HepG2 (cell line): ENCODE results near the gene CCNA2. TPM values are rescaled to one million over a fixed set of nuclear protein-coding genes. Genes with fewer than 3 reads are reported as not detected.

Experiments
- CENPBD1 ChIP-seq: sonication (generic); formaldehyde crosslinking; IDR thresholded peaks from 2 replicates; pipeline ENCODE4 v1.8.0; 2022; ENCODE audit warnings: missing genetic modification reagents, low read depth, mild to moderate bottlenecking, borderline replicate concordance
- FOXO1 ChIP-seq: sonication (generic); formaldehyde crosslinking; IDR thresholded peaks from 2 replicates; pipeline ENCODE4 v1.4.0; 2020; ENCODE audit warnings: missing genetic modification reagents
- FOXO4 ChIP-seq: sonication (generic); formaldehyde crosslinking; conservative IDR thresholded peaks from 2 replicates; pipeline ENCODE4 v1.8.1; 2023; ENCODE audit warnings: missing genetic modification reagents
- GLI4 ChIP-seq: sonication (generic); formaldehyde crosslinking; IDR thresholded peaks from 2 replicates; pipeline ENCODE4 v1.5.1; 2020; ENCODE audit warnings: missing genetic modification reagents, mild to moderate bottlenecking, moderate library complexity, borderline replicate concordance
- KDM5A ChIP-seq: fragments of 200-600 bp; sonication (generic); IDR thresholded peaks from 2 replicates; pipeline ENCODE4 v1.7.0; 2018; ENCODE audit warnings: antibody characterized with exemption, mild to moderate bottlenecking, low read length, borderline replicate concordance
- KLF12 ChIP-seq: sonication (generic); formaldehyde crosslinking; IDR thresholded peaks from 2 replicates; pipeline ENCODE4 v1.4.0; 2020; ENCODE audit warnings: missing genetic modification reagents, borderline replicate concordance
- PBX3 ChIP-seq: sonication (generic); formaldehyde crosslinking; IDR thresholded peaks from 2 replicates; pipeline ENCODE4 v1.8.1; 2023; ENCODE audit warnings: missing genetic modification reagents, inconsistent platforms, borderline replicate concordance
- SP4 ChIP-seq: sonication (generic); formaldehyde crosslinking; IDR thresholded peaks from 2 replicates; pipeline ENCODE4 v1.8.1; 2023; ENCODE audit warnings: mild to moderate bottlenecking, missing genetic modification reagents
- SUZ12 ChIP-seq: fragments of 150-350 bp; IDR thresholded peaks from 2 replicates; pipeline ENCODE4 v1.6.1; 2014; ENCODE audit warnings: low read depth, low read length
- TFDP1 ChIP-seq: IDR thresholded peaks from 2 replicates; pipeline ENCODE4 v1.6.1; 2016; ENCODE audit warnings: missing compliant biosample characterization, missing genetic modification reagents, borderline replicate concordance
- WIZ ChIP-seq: sonication (generic); formaldehyde crosslinking; IDR thresholded peaks from 2 replicates; pipeline ENCODE4 v1.5.1; 2020; ENCODE audit warnings: mild to moderate bottlenecking, missing genetic modification reagents
- YEATS2 ChIP-seq: sonication (generic); formaldehyde crosslinking; IDR thresholded peaks from 2 replicates; pipeline ENCODE4 v1.4.0; 2020; ENCODE audit warnings: missing genetic modification reagents, borderline replicate concordance
- ZNF101 ChIP-seq: sonication (generic); formaldehyde crosslinking; IDR thresholded peaks from 2 replicates; pipeline ENCODE4 v1.4.0; 2020; ENCODE audit warnings: mild to moderate bottlenecking, low read depth, missing genetic modification reagents, borderline replicate concordance
- ZNF547 ChIP-seq: sonication (generic); formaldehyde crosslinking; IDR thresholded peaks from 2 replicates; pipeline ENCODE4 v1.5.1; 2020; ENCODE audit warnings: mild to moderate bottlenecking, missing genetic modification reagents
- ZNF598 ChIP-seq: sonication (generic); formaldehyde crosslinking; IDR thresholded peaks from 2 replicates; pipeline ENCODE4 v1.5.1; 2020; ENCODE audit warnings: mild to moderate bottlenecking, missing genetic modification reagents, borderline replicate concordance
- ZNF800 ChIP-seq: sonication (generic); formaldehyde crosslinking; IDR thresholded peaks from 2 replicates; pipeline ENCODE4 v1.4.0; 2020; ENCODE audit warnings: missing genetic modification reagents
- ZNF883 ChIP-seq: sonication (generic); formaldehyde crosslinking; IDR thresholded peaks from 2 replicates; pipeline ENCODE4 v1.5.1; 2020; ENCODE audit warnings: mild to moderate bottlenecking, missing genetic modification reagents; ENCODE audit errors: not compliant biosample characterization
- ZXDC ChIP-seq: sonication (generic); formaldehyde crosslinking; IDR thresholded peaks from 2 replicates; pipeline ENCODE4 v1.5.0; 2020; ENCODE audit warnings: mild to moderate bottlenecking, missing genetic modification reagents
- polyA plus RNA-seq, 8 experiments: library from polyadenylated mRNA; depleted of rRNA in 3 of 8; stranded (reverse) in 7 of 8; unstranded in 1 of 8; fragments of >200 nt; fragmentation: Illumina TruSeq in 4 of 8; extraction: Trizol in 4 of 8; gene quantifications; 2 replicates each; pipeline versions ENCODE4 v1.2.1 to v1.2.3, GENCODE V29; 2011 to 2016; ENCODE audit warnings: low read depth in 4 of 8, missing spikeins in 1 of 8, mixed read lengths in 1 of 8; ENCODE audit not compliant: insufficient read depth in 1 of 8
- total RNA-seq, 5 experiments: library from RNA; depleted of rRNA; stranded (reverse); fragments of >200 nt; fragmentation: Illumina TruSeq; extraction: Trizol; gene quantifications; 2 replicates each; pipeline ENCODE4 v1.2.3, GENCODE V29; 2016; ENCODE audit warnings: low read depth in 1 of 5

CCNA2 gene
- total and polyA plus RNA-seq, 2 of the 13 experiments (the other 11 are each of a cell fraction or from before 2014, with no cell fraction given): 31.3 to 105 TPM

GRCh38 chr4:121869841-121870822, 46.4 kb upstream of the CCNA2 start, which contains the start of gene BBS7 (continued):
- TF ChIP-seq ZNF883 (peak; percentile 79), GLI4 (CRISPR knock-in tag) (no peak; the same call in 1 of the 2 replicates), YEATS2 (peak; percentile 48; the same call in 1 of the 2 replicates), ZXDC (CRISPR knock-in tag) (no peak; the same call in 1 of the 2 replicates), WIZ (no peak; the same call in 1 of the 2 replicates), CENPBD1 (CRISPR knock-in tag) (no peak), KDM5A (peak; percentile 67; the same call in 1 of the 2 replicates), FOXO4 (CRISPR knock-in tag) (no peak), ZNF800 (CRISPR knock-in tag) (peak; percentile 45; the same call in 1 of the 2 replicates), SP4 (CRISPR knock-in tag) (peak; percentile 89), FOXO1 (CRISPR knock-in tag) (no peak), ZNF547 (peak; percentile 23; the same call in 1 of the 2 replicates), ZNF598 (0 out of 2 replicates have a peak, but pooled peaks have one; percentile 50), ZNF101 (no peak), SUZ12 (no peak), PBX3 (CRISPR knock-in tag) (no peak), KLF12 (CRISPR knock-in tag) (peak; percentile 29), TFDP1 (CRISPR knock-in tag) (peak; percentile 69; the same call in 1 of the 2 replicates)
